NCI-H2196 (cell line): ENCODE data around the gene GPR142.

Experiments used
- DNase-seq: peaks from one replicate; lab custom pipeline; 2025; ENCODE audit not compliant: unreplicated experiment; lab: John Stamatoyannopoulos, UW

The GPR142 gene

DNA sequence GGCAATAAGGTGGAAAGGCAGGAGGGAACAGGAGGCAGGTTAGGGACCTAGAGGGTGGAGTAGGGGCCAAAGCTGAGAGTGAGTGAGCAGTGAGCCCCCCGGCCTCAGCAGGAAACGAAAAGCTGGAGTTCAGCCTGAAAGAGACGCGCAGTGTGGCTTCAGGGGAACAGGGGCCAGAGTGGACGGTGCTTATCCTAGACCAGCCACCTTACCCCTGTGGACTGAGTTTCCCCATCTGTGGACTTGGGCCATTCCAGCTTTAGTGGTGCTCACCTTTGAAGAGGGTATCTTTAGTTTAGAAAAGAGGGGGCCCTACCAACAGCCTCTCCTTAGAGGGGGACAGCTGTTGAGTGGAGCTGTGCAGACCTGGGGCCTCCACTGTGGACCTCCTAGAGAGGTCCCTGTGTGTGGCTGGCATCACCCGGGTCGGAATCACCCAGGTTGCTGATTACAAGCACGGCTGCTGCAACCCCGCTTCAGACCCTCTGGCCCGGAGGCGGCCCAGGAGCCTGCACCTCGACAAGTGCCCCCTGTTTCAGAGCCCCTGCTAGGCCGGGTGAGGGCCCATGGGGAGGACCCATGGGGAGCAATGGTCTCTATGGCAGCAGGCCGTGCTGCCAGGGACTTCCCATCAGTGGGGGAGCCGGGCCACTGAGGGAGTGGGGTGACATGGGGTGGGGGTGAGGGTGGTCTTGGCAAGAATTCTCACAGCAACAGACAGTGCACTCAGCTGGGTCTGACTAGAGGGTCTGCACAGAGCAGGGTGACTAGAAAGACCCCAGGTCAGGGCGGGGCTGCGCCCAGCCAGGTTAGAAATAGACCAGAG, 2.6 kb downstream of the GPR142 start:
- DNase-seq = no peak

DNA sequence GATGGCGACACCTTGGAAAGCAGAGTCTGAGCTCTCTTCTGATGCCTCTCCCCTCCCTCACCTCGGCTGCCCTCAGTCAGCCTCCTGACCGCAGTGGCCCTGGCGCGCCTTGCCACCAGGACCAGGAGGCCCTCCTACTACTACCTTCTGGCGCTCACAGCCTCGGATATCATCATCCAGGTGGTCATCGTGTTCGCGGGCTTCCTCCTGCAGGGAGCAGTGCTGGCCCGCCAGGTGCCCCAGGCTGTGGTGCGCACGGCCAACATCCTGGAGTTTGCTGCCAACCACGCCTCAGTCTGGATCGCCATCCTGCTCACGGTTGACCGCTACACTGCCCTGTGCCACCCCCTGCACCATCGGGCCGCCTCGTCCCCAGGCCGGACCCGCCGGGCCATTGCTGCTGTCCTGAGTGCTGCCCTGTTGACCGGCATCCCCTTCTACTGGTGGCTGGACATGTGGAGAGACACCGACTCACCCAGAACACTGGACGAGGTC, 4.4 kb downstream of the GPR142 start:
- no peak for DNase-seq

- DNase-seq = no peak
Measured at GRCh38 chr17:74372426-74372825, 5.1 kb downstream of the GPR142 start.

DNA sequence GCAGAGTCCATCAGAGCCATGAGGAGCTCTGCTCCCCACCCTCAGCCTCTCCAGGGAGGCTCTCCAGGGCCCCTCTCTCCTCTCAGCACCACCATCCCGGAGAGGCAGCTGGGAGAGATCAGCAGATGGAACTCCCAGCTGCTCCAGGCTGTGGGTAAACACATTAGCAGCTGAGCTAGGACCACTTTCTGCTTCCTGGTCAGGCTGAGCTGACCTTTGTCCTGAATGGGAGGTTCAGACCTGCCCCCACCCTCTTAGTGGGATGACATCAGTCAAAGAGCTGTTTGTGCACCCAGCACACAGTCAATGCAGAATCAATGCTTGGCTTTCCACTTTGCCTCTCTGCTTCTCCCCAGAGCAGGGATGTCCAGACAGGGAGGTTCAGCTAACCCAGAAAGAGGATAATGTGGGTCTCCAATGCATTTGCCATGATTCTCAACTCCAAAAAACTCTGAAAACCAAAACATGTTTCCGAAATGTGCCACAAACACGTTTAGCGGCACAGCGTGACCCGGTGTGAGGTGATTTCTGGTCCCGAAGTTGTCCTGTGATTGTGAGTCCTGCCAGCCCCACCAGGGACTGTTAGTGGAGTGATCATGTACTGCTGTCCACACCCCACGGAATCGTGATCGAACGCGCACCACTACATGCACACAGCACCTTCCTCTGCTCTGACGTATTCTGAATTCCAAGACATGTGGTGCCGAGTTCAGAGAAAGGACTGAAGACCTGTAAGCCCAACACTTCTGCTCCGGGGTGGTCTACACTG, 6.7 kb downstream of the GPR142 start:
- DNase-seq = peak; percentile 72

DNA sequence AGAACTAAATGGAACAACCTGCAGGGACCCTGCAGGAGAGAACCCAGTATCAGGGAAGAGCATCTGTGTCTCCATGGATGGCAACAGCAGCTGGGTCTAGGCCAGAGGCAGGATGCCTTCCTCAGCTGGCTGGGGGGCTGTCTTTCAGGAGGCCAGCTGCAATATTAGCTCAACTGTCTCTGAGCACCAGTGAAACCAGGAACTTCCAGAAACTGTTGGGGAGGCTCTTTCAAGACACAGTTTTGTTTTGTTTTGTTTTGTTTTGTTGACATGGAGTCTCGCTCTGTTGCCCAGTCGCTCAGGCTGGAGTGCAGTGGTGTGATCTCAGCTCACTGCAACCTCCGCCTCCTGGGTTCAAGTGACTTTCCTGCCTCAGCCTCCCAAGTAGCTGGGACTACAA, 7.6 kb downstream of the GPR142 start:
- DNase-seq = no peak

DNA sequence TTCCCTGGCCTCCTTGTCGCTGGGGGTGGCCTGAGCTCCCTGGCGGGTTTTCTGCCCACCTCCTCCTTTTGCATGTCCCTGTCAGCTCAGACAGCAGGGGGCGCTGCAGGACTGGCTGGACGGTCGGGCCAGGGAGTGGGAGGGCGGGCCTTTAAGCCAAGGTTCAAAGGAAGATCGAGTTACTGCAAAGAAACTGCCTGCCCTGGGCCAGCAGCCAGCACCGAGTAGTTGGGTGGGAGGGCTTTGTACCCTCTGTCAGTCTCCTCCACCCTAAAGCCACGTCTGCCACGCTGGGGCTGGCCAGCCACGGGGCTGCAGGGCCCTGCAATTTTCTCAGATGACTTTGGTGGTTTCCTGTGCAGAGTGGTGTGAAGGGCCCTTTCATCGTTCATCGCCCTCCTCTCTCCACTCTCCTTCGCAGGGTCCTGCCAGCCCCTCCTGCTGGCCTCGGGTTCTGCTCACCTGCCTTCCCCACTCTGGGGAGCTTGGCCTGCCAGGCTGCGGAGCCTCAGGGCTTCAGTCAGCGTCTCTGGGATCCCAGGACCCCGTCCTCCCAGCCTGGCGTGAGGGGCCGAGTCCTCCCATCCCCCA, 12.3 kb downstream of the GPR142 start:
- DNase-seq = peak; percentile 88

- peak; percentile 10 for DNase-seq
Measured at GRCh38 chr17:74380086-74380958, 13.0 kb downstream of the GPR142 start.

DNA sequence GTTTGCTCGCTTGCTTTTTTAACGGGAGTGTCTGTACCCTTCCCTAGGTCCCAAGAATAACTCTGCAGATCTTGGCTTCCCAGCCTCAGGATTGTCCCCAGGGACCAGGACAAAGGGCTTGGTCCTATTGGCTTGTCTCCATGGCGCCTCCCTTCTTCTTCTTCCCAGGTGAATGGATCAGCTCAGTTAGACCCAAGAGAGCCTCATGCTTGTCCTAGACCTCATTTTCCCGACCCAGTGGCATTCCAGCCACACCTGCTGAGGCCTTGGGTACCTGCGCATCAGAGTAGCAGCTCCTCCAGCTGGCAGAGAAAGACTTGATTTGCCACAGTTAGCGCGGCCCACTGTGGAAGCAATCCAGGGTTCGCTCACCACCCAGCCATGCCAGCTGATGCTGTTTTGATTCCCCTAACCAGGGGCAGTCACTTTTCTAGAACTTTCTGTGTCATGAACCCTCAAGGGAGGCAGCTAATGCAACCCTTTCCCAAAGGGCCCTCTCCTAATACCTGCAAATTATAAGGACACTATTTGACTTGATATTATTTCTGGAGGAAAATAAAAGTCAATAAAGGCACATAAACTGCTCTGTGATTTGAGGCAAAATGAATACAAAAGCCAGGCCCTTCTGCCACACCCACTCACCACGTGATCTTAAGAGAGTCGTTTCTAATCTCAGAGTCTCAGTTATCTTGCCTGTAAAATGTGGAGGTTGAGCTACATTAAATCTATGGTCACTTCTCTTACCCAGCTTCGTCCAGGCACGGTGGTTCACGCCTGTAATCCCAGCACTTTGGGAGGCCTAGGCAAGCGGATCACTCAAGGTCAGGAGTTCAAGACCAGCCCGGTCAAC, 13.9 kb downstream of the GPR142 start:
- DNase-seq = no peak

DNA sequence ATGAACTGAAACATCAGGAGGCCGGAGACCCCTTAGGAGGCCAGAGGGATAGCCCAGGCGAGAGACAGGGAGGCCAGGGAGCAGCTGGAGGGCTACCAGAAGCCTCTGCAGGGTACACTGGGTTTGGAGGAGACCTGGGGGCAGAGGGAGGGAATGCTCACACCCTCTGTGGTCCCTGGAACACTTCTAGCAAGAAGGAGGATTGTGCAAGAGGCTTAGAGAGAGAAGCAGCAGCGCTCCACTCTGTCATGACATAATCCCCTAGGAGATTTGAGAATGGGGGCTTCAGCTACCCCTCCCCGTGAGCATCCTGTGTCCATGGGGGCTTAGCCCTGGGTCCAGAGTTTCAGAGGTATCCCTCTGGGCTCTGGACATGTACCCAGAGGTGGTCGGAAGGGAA, 15.8 kb downstream of the GPR142 start:
- DNase-seq = no peak

DNA sequence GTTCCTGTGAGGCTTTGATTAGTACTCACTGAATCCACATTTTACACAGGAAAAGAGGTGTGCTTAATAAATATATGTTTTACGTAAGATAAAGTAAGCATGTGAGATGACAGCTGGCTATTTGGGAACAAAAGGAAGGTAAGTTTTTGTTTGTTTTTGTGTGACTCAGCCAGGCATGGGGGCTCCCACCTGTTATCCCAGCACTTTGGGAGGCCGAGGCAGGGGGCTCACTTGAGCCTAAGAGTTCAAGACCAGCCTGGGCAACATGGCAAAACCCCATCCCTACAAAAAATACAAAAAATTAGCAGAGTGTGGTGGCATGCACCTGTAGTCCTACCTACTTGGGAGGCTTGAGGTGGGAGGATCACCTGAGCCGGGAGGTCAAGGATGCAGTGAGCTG, 17.9 kb downstream of the GPR142 start:
- DNase-seq = no peak

DNA sequence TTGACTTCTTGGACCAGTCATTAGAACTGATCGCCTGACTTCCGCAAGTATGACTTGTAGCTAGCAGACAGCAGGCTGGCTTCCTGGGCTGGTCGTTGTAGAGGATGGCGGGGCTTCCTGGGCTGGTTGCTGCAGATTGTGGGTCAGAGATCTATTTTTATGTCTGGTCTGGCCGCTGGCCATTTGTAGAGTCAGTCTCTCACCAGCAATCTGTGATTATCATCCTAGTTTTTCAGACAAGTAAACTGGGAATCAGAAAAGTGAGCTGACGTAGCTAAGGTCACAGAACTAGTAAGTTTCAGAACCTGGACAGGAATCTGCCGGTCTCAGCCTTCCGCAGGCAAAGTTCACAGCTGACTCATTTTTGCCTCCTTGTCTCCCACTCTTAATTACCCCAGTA, 19.1 kb downstream of the GPR142 start:
- DNase-seq = no peak

DNA sequence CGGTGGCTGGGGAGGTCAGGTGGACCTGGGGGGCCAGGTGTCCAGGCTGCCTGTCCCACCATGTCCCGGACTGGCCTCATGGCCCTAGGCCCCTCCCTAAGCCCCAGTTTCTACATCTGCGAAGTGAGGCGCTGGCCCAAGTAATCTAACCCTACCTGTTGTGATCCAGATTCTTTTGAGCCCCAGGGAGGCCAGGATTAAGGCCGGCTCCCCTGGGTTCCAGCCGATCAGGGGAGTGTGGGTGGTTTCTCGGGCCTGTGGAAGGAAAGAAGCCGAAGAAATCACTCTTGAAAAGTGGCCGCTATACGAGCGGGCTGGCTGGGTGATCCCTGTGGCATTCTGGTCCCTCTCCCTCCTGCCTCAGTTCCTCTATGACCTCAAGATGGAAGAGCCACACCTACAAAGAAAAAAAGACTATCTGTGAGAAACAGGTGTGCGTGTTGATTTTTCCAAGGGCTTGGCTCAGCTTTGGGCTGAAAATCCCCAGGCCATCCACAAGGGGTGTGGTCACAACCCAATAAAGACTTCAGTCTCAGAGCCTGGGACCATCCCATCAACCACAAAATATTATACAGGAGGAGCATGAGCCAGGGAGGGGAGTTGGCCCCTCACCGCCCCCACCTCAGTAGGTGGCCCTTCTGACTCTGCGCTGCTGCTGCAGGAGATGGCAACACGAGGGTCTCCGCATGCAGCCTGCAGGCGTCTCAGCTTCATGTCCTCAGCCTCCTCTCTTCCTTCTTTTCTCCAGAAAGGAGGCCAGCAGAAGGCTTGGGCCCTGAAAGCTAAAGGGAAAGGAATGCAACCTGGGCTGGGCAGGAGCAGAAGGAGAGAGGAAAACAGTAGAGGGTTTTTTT, 20.3 kb downstream of the GPR142 start:
- DNase-seq = no peak

- DNase-seq = no peak
Measured at GRCh38 chr17:74389084-74389753, 21.9 kb downstream of the GPR142 start.

GRCh38 chr17:74389937-74390679, 22.8 kb downstream of the GPR142 start:
- no peak for DNase-seq

DNA sequence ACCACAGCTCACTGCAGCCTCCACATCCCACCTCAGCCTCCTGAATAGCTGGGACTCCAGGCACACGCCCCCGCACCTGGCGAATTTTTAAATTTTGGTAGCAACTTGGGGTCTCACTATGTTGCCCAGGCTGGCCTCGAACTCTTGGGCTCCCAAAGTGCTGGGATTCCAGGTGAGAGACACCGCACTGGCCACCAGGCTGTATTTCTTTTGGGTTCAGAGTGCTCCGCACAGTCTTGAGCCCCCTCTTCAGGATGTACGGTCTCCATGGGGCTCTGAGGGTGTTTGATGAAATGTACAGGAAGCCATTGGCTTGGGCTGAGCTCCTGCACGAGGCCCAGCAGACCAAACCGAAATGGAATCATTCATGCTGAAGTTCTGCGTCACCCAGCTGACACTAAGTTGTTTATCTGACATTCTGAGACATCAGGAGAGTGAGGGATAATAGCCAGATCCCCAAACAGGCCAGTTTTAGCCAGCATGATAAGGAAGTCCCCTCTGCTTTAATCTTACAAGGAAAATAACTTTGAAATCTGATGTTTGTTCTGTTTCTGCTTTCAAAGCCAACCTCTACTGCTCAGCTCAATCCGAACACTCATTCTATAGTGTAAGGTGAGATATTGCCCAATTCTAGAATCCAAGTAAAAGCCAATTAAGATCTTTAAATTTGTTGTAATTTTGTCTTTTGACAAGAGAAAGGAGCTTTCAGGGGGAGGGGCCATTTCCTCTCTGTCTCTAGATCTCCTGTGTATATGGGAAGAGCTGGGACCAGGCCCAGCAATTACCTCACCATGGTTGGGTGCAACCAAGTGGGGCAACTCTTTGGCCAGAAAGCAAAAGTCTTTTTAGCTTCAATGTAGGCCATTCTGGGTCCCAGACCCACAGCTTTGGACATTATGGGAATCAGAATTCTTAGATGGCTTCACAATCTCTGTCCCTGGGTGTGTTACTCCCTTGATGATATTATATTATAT, 23.7 kb downstream of the GPR142 start:
- no peak for DNase-seq

DNA sequence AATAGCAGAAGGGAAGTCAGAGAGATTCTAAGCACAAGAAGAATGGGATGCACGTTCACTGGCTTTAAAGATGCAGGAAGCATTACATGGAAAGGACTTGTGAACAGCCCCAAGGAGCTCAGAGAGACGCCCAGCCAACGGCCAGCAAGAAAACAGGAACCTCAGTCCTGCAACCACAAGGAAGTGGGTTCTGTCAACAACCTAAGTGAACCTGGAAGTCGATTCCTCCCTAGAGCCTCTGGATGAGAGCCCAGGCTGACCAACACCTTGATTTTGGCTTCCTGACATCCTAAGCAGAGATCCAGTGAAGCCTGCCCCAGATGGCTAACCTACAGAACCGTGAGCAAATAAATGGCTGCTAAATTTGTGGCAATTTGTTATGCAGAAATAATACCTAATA, 24.5 kb downstream of the GPR142 start:
- no peak for DNase-seq

DNA sequence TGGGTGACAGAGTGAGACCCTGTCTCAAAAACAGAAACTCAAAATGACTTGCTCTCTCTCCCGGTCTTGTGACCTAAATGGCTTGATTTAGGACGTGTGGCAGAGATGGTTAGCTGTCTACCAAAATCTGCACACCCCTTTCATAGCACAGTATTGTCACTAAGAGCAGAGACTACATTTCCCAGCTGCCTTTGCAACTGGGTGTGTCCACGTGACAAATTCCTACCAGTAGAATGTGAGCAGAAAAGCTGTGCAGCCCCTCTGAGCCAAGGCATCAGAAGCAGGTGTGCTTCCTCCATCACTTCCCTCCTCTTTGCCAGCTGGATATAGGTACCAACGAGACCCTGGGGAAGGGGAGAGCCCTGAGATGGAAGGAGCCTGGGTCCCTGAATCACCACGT, 25.5 kb downstream of the GPR142 start:
- no peak for DNase-seq
